GM12892 (cell line): ENCODE measurements around the gene SMCO2.

Source experiments
- POLR2A ChIP-seq: IDR thresholded peaks from 2 replicates; pipeline ENCODE4 v1.6.1; 2011; ENCODE audit warnings: low read depth, low read length, control low read depth
- POLR2AphosphoS5 ChIP-seq: IDR thresholded peaks from 2 replicates; pipeline ENCODE4 v1.6.1; 2011; ENCODE audit warnings: low read depth, low read length, control low read depth
- TAF1 ChIP-seq: IDR thresholded peaks from 2 replicates; pipeline ENCODE4 v1.6.1; 2011; ENCODE audit warnings: low read depth, mild to moderate bottlenecking, control low read depth, low read length, borderline replicate concordance

GRCh38 chr12:27463511-27464219, 17.1 kb downstream of the SMCO2 start:
- TF ChIP-seq TAF1, result no peak
- TF ChIP-seq POLR2AphosphoS5, result no peak
- TF ChIP-seq POLR2A, result no peak
